CD4-positive, CD25-positive, alpha-beta regulatory T cell (primary cell): ENCODE data around the gene GART. TPM values are rescaled to one million over a fixed set of nuclear protein-coding genes. Genes with fewer than 3 reads are reported as not detected.

Experiments
- ATAC-seq, 2 donors: fragments of 150-1000 bp; cut with Tn5 transposase; one replicate each; pipeline ENCODE4 v1.10.0; 2021; ENCODE audit warnings: low read depth in 2 of 2, moderate number of reproducible peaks in 2 of 2, moderate library complexity in 1 of 2
- DNase-seq, 3 donors: peaks; one replicate each; pipeline versions ENCODE4 v3.0.0 to v3.0.0-alpha.2; 2012 to 2022; ENCODE audit warnings: mixed read lengths in 1 of 3
- H3K27ac ChIP-seq: one replicate; pipeline ENCODE4 v1.7.0; 2013; ENCODE audit warnings: mild to moderate bottlenecking, low read length; ENCODE audit not compliant: insufficient read depth, poor library complexity, severe bottlenecking
- H3K27me3 ChIP-seq: one replicate; pipeline ENCODE4 v1.7.0; 2013; ENCODE audit warnings: low read length; ENCODE audit not compliant: control insufficient read depth, insufficient read depth
- H3K36me3 ChIP-seq: one replicate; pipeline ENCODE4 v1.7.0; 2013; ENCODE audit warnings: mild to moderate bottlenecking, low read length, moderate library complexity; ENCODE audit not compliant: control insufficient read depth, insufficient read depth
- H3K4me1 ChIP-seq: 2 replicates; pipeline ENCODE4 v1.7.0; 2013; ENCODE audit warnings: mild to moderate bottlenecking, low read length; ENCODE audit not compliant: insufficient read depth, control insufficient read depth, poor library complexity, severe bottlenecking
- H3K4me3 ChIP-seq: one replicate; pipeline ENCODE4 v1.7.0; 2013; ENCODE audit warnings: low read depth, mild to moderate bottlenecking, low read length, moderate library complexity
- H3K9me3 ChIP-seq, 2 experiments: 1 replicate in 1 of 2; 2 replicates in 1 of 2; pipeline ENCODE4 v1.7.0; 2013; ENCODE audit warnings: low read length in 2 of 2, mild to moderate bottlenecking in 1 of 2, moderate library complexity in 1 of 2; ENCODE audit not compliant: control insufficient read depth in 2 of 2
- H3K27ac Mint-ChIP-seq, 3 donors: one replicate each; pipeline ENCODE4 v1.8.0; 2020 to 2022; ENCODE audit warnings: mild to moderate bottlenecking in 3 of 3, mixed read lengths in 3 of 3, moderate library complexity in 2 of 3
- H3K27me3 Mint-ChIP-seq: one replicate; pipeline ENCODE4 v1.8.0; 2022; ENCODE audit warnings: mild to moderate bottlenecking, mixed read lengths
- H3K36me3 Mint-ChIP-seq: one replicate; pipeline ENCODE4 v1.8.0; 2020; ENCODE audit warnings: mixed read lengths
- H3K4me1 Mint-ChIP-seq, 4 donors: one replicate each; pipeline ENCODE4 v1.8.0; 2020 to 2022; ENCODE audit warnings: mixed read lengths in 4 of 4, mild to moderate bottlenecking in 1 of 4
- H3K4me3 Mint-ChIP-seq, 4 donors: one replicate each; pipeline ENCODE4 v1.8.0; 2020 to 2022; ENCODE audit warnings: mild to moderate bottlenecking in 4 of 4, mixed read lengths in 4 of 4, moderate library complexity in 3 of 4
- H3K9me3 Mint-ChIP-seq, 7 donors: one replicate each; pipeline ENCODE4 v1.8.0; 2020 to 2022; ENCODE audit warnings: mixed read lengths in 7 of 7, mild to moderate bottlenecking in 3 of 7, moderate library complexity in 2 of 7
- polyA plus RNA-seq, 4 donors: library from polyadenylated mRNA; unstranded; fragments of 300-500 nt; fragmentation: Illumina TruSeq; gene quantifications; one replicate each; pipeline ENCODE4 v1.2.3, GENCODE V29; 2021
- total RNA-seq: library from RNA; stranded (reverse); gene quantifications from one replicate; pipeline ENCODE4 v1.2.3, GENCODE V29; 2022

The GART gene
- total and polyA plus RNA-seq, 5 donors from 2014 or later, result 44.0 to 63.9 (median 49.9) TPM

- H3K9me3 Mint-ChIP-seq, result no peaks in the 10 kb centered on the region
These were observed 19.5 kb upstream of the GART start for GRCh38 chr21:33561373-33561772.

GRCh38 chr21:33560965-33561364 lies 19.0 kb upstream of the GART start:
- H3K9me3 ChIP-seq, result no peaks in the 10 kb centered on the region
- Mint-ChIP-seq H3K4me3 (no peak overlapping the region), H3K36me3 (peaks cover 64% of the 10 kb centered on the region), H3K27ac (peak overlapping the region in 2 of 3 donors; percentile 1 to 43), H3K4me1 (peaks cover 42 to 75% (median 58%) of the 10 kb centered on the region in 4 donors), H3K9me3 (no peaks in the 10 kb centered on the region), H3K27me3 (no peaks in the 10 kb centered on the region)
- no peak for DNase-seq
- H3K4me3 ChIP-seq, result no peak overlapping the region
- no peak for ATAC-seq
- no peaks in the 10 kb centered on the region for H3K27me3 ChIP-seq
- peaks cover 78% of the 10 kb centered on the region for H3K36me3 ChIP-seq
- peaks cover 18% of the 10 kb centered on the region for H3K4me1 ChIP-seq
- H3K27ac ChIP-seq, result peak overlapping the region; percentile 19

More at GRCh38 chr21:33561373-33561772, 19.5 kb upstream of the GART start:
- ATAC-seq, result no peak
- Mint-ChIP-seq H3K27ac (peak overlapping the region in 2 of 3 donors; percentile 43), H3K4me1 (peaks cover 38 to 72% (median 55%) of the 10 kb centered on the region in 4 donors), H3K27me3 (no peaks in the 10 kb centered on the region), H3K4me3 (no peak overlapping the region), H3K36me3 (peaks cover 60% of the 10 kb centered on the region)
- Histone ChIP-seq H3K27ac (no peak overlapping the region), H3K4me3 (no peak overlapping the region), H3K4me1 (peaks cover 18% of the 10 kb centered on the region), H3K9me3 (no peaks in the 10 kb centered on the region), H3K27me3 (no peaks in the 10 kb centered on the region), H3K36me3 (peaks cover 78% of the 10 kb centered on the region)
- DNase-seq, result no peak

DNA sequence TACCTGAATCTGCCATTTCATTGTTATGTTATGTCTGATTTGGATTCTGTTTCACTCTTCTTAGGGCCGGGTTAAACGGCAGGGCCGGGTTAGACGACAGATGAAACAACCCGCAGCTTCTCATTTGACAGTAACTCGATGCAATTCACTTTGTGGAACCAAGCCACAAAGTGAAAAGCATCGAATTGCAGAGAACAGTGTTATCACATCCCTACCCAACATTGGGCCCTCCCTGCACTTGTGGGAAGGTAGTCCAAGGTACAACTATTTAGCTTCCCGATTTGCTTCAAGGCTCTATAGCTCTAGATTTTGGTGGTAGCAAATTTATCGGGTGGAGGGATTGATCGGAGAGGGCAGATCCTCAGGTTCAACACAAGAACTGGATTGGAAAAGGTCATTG lies 17.9 kb upstream of the GART start:
- no peak for ATAC-seq
- no peak overlapping the region for H3K27ac ChIP-seq
- DNase-seq, result no peak
- no peak overlapping the region for H3K4me3 ChIP-seq
- Mint-ChIP-seq H3K4me1 (peaks cover 46 to 79% (median 63%) of the 10 kb centered on the region in 4 donors), H3K27ac (no peak overlapping the region), H3K9me3 (no peaks in the 10 kb centered on the region), H3K27me3 (no peaks in the 10 kb centered on the region), H3K36me3 (peaks cover 69% of the 10 kb centered on the region), H3K4me3 (peak overlapping the region in 1 of 4 donors; percentile 32)
- peaks cover 78% of the 10 kb centered on the region for H3K36me3 ChIP-seq
- peaks cover 14% of the 10 kb centered on the region for H3K4me1 ChIP-seq
- no peaks in the 10 kb centered on the region for H3K27me3 ChIP-seq
- no peaks in the 10 kb centered on the region for H3K9me3 ChIP-seq

GRCh38 chr21:33558777-33559421 lies 17.0 kb upstream of the GART start:
- Histone ChIP-seq H3K9me3 (no peaks in the 10 kb centered on the region), H3K4me1 (peaks cover 15% of the 10 kb centered on the region), H3K27me3 (no peaks in the 10 kb centered on the region), H3K27ac (no peak overlapping the region), H3K4me3 (no peak overlapping the region), H3K36me3 (peaks cover 83% of the 10 kb centered on the region)
- no peaks in the 10 kb centered on the region for H3K27me3 Mint-ChIP-seq
- H3K9me3 Mint-ChIP-seq, result no peaks in the 10 kb centered on the region
- peaks cover 77% of the 10 kb centered on the region for H3K36me3 Mint-ChIP-seq
- peak overlapping the region in 2 of 4 donors; percentile 10 to 74 for H3K4me3 Mint-ChIP-seq
- H3K4me1 Mint-ChIP-seq, result peaks cover 54 to 82% (median 71%) of the 10 kb centered on the region in 4 donors
- no peak for DNase-seq
- ATAC-seq, result no peak
- H3K27ac Mint-ChIP-seq, result no peak overlapping the region

DNA sequence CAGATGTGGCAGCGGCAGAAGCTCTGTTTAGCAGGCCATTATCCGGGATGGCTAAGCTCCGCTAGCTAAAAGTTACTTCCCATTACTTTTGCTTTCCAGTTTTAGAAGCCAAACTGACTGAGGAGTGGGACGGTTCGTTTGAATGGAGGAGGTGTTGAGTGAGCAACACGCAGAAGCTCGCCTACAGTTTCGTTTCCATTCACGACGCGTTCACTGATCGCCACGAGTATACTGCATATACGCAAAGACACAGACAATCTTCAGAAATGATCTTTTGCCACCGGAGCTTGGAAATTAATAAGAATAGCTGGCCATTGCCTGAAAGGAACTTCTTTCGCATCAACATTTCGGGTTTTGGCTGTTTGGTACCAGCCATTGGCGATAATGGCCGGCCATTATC lies 15.5 kb upstream of the GART start:
- Histone ChIP-seq H3K27ac (no peak overlapping the region), H3K27me3 (no peaks in the 10 kb centered on the region), H3K9me3 (no peaks in the 10 kb centered on the region), H3K4me1 (peaks cover 20% of the 10 kb centered on the region), H3K36me3 (peaks cover 85% of the 10 kb centered on the region), H3K4me3 (no peak overlapping the region)
- Mint-ChIP-seq H3K9me3 (no peaks in the 10 kb centered on the region), H3K4me3 (peak overlapping the region in 1 of 4 donors; percentile 39), H3K4me1 (peaks cover 47 to 82% (median 70%) of the 10 kb centered on the region in 4 donors), H3K27ac (no peak overlapping the region), H3K27me3 (no peaks in the 10 kb centered on the region), H3K36me3 (peaks cover 81% of the 10 kb centered on the region)
- DNase-seq, result no peak
- ATAC-seq, result no peak

- Mint-ChIP-seq H3K27ac (no peak overlapping the region), H3K9me3 (no peaks in the 10 kb centered on the region), H3K36me3 (peaks cover 71% of the 10 kb centered on the region), H3K27me3 (no peaks in the 10 kb centered on the region), H3K4me3 (peak overlapping the region in 2 of 4 donors; percentile 50 to 69), H3K4me1 (peaks cover 35 to 68% (median 57%) of the 10 kb centered on the region in 4 donors)
- DNase-seq (no peak), ATAC-seq (no peak)
- no peaks in the 10 kb centered on the region for H3K9me3 ChIP-seq
- H3K4me3 ChIP-seq, result peak overlapping the region; percentile 7
- H3K27ac ChIP-seq, result no peak overlapping the region
- peaks cover 14% of the 10 kb centered on the region for H3K4me1 ChIP-seq
- peaks cover 85% of the 10 kb centered on the region for H3K36me3 ChIP-seq
- H3K27me3 ChIP-seq, result no peaks in the 10 kb centered on the region
These were observed 13.0 kb upstream of the GART start for GRCh38 chr21:33554982-33555344.

GRCh38 chr21:33554236-33554981 lies 12.5 kb upstream of the GART start:
- Histone ChIP-seq H3K36me3 (peaks cover 85% of the 10 kb centered on the region), H3K4me1 (peaks cover 14% of the 10 kb centered on the region), H3K9me3 (no peaks in the 10 kb centered on the region), H3K27ac (no peak overlapping the region), H3K4me3 (no peak overlapping the region), H3K27me3 (no peaks in the 10 kb centered on the region)
- Mint-ChIP-seq H3K4me3 (peak overlapping the region in 3 of 4 donors; percentile 51 to 64 (median 56)), H3K27ac (peak overlapping the region in 1 of 3 donors; percentile 64), H3K4me1 (peaks cover 39 to 68% (median 57%) of the 10 kb centered on the region in 4 donors), H3K36me3 (peaks cover 70% of the 10 kb centered on the region), H3K9me3 (no peaks in the 10 kb centered on the region), H3K27me3 (no peaks in the 10 kb centered on the region)
- ATAC-seq, result no peak
- DNase-seq, result no peak
